K562 (cell line): ENCODE data around the gene KCNB1.

ENCODE experiments used
- ELF4 ChIP-seq: fragments of 450-650 bp; formaldehyde crosslinking; IDR thresholded peaks from 2 replicates; pipeline ENCODE4 v1.4.0; 2022; ENCODE audit warnings: missing genetic modification characterization
- HNRNPK ChIP-seq: fragments of 200-400 bp; formaldehyde crosslinking; IDR thresholded peaks from one replicate; pipeline ENCODE4 v1.6.1; 2018; ENCODE audit warnings: mild to moderate bottlenecking, low read depth, low read length; ENCODE audit not compliant: poor library complexity, severe bottlenecking
- POLR2A ChIP-seq: fragments of 450-650 bp; conservative IDR thresholded peaks from 2 replicates; pipeline ENCODE4 v1.6.1; 2016
- SP1 ChIP-seq: sonication (generic); formaldehyde crosslinking; IDR thresholded peaks from 2 replicates; pipeline ENCODE4 v1.8.1; 2022; ENCODE audit warnings: mild to moderate bottlenecking, missing genetic modification reagents
- TAF15 ChIP-seq: fragments of 200-400 bp; formaldehyde crosslinking; IDR thresholded peaks from 2 replicates; pipeline ENCODE4 v1.6.1; 2017; ENCODE audit warnings: mild to moderate bottlenecking, low read depth, low read length, moderate library complexity
- TOE1 ChIP-seq, 2 experiments: fragments of 450-650 bp in 1 of 2; sonication (generic) in 1 of 2; formaldehyde crosslinking in 1 of 2; IDR thresholded peaks; 2 replicates each; pipeline versions ENCODE4 v1.7.1 to v1.8.0; 2016 to 2022; ENCODE audit warnings: borderline replicate concordance in 2 of 2, mild to moderate bottlenecking in 2 of 2, antibody characterized with exemption in 1 of 2, inconsistent platforms in 1 of 2, low read depth in 1 of 2, missing genetic modification reagents in 1 of 2, moderate library complexity in 1 of 2
- ZSCAN29 ChIP-seq: fragments of 450-650 bp; IDR thresholded peaks from 2 replicates; pipeline ENCODE4 v1.6.1; 2017
- TF ChIP-seq, protein P1 (sequence below), 2 experiments: fragments of 450-650 bp; IDR thresholded peaks; 2 replicates each; pipeline ENCODE4 v1.6.1; 2016
- TF ChIP-seq, protein P2 (sequence below), 3 experiments: IDR thresholded peaks in 2 of 3; conservative IDR thresholded peaks in 1 of 3; 2 replicates each; pipeline ENCODE4 v1.5.1; 2011 to 2012; ENCODE audit warnings: low read length in 3 of 3, mild to moderate bottlenecking in 3 of 3, control low read depth in 2 of 3, improper control_type of control experiment in 1 of 3, inconsistent platforms in 1 of 3, low read depth in 1 of 3, mixed read lengths in 1 of 3, moderate library complexity in 1 of 3; ENCODE audit not compliant: insufficient read depth in 2 of 3
- TF ChIP-seq, protein P3 (sequence below): sonication (generic); formaldehyde crosslinking; IDR thresholded peaks from 2 replicates; pipeline ENCODE4 v1.9.0; 2022; ENCODE audit warnings: mild to moderate bottlenecking, missing genetic modification reagents

DNA sequence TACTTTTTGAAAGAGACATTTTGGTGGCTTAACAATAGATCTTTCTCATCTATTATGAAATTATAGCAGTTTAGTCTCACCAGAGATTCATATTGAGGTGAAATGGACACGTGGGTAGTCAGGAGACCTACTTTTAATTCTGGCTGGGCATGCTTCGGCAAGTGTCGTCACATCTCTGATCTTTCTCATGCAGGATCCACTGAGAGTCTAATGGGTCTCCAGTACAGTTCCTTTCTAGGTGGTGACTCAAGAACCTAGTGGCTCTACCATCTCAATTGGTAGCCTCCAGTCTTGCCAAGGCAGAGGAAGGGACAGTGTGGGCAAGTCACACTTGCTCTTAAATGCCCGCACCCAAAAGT is 94.9 kb downstream of the KCNB1 start:
- TF ChIP-seq, protein P1, sequence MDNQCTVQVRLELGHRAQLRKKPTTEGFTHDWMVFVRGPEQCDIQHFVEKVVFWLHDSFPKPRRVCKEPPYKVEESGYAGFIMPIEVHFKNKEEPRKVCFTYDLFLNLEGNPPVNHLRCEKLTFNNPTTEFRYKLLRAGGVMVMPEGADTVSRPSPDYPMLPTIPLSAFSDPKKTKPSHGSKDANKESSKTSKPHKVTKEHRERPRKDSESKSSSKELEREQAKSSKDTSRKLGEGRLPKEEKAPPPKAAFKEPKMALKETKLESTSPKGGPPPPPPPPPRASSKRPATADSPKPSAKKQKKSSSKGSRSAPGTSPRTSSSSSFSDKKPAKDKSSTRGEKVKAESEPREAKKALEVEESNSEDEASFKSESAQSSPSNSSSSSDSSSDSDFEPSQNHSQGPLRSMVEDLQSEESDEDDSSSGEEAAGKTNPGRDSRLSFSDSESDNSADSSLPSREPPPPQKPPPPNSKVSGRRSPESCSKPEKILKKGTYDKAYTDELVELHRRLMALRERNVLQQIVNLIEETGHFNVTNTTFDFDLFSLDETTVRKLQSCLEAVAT (IDR thresholded peaks at IDR 0.05), result no peak
- TF ChIP-seq POLR2A (no peak), ELF4 (no peak), HNRNPK (no peak), ZSCAN29 (no peak), TOE1 (IDR thresholded peaks at IDR 0.05; ENCODE audit: borderline replicate concordance) (no peak), TOE1 (CRISPR knock-in tag; IDR thresholded peaks at IDR 0.05; ENCODE audit: borderline replicate concordance, low read depth) (no peak), TAF15 (no peak), SP1 (CRISPR knock-in tag) (no peak)
- TF ChIP-seq, protein P2, sequence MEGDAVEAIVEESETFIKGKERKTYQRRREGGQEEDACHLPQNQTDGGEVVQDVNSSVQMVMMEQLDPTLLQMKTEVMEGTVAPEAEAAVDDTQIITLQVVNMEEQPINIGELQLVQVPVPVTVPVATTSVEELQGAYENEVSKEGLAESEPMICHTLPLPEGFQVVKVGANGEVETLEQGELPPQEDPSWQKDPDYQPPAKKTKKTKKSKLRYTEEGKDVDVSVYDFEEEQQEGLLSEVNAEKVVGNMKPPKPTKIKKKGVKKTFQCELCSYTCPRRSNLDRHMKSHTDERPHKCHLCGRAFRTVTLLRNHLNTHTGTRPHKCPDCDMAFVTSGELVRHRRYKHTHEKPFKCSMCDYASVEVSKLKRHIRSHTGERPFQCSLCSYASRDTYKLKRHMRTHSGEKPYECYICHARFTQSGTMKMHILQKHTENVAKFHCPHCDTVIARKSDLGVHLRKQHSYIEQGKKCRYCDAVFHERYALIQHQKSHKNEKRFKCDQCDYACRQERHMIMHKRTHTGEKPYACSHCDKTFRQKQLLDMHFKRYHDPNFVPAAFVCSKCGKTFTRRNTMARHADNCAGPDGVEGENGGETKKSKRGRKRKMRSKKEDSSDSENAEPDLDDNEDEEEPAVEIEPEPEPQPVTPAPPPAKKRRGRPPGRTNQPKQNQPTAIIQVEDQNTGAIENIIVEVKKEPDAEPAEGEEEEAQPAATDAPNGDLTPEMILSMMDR (IDR thresholded peaks at IDR 0.05 in 2 of 3, conservative IDR thresholded peaks at IDR 0.05 in 1 of 3; ENCODE audit: insufficient read depth in 2 of 3, low read depth in 1 of 3, low read length in 3 of 3), result no peak
- TF ChIP-seq, protein P3, sequence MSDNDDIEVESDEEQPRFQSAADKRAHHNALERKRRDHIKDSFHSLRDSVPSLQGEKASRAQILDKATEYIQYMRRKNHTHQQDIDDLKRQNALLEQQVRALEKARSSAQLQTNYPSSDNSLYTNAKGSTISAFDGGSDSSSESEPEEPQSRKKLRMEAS (CRISPR knock-in tag), result no peak
